HEK293 (cell line): ENCODE results near the gene HSD17B2.

Source experiments
- GFI1B ChIP-seq: fragments of 450-650 bp; formaldehyde crosslinking; IDR thresholded peaks from 2 replicates; pipeline ENCODE4 v1.5.1; 2016; ENCODE audit warnings: missing biosample characterization, missing genetic modification characterization
- HOXC10 ChIP-seq: sonication (generic); formaldehyde crosslinking; IDR thresholded peaks from 2 replicates; pipeline ENCODE4 v1.8.1; 2023; ENCODE audit warnings: mild to moderate bottlenecking, missing genetic modification reagents
- ZNF174 ChIP-seq: fragments of 450-650 bp; formaldehyde crosslinking; IDR thresholded peaks from 2 replicates; pipeline ENCODE4 v1.5.0; 2017; ENCODE audit warnings: missing biosample characterization, mild to moderate bottlenecking, missing genetic modification characterization
- ZNF18 ChIP-seq: fragments of 450-650 bp; formaldehyde crosslinking; IDR thresholded peaks from 2 replicates; pipeline ENCODE4 v1.5.1; 2016; ENCODE audit warnings: missing biosample characterization, missing genetic modification characterization
- ZNF274 ChIP-seq, 2 experiments: fragments of 200-500 bp in 1 of 2; fragments of 450-650 bp in 1 of 2; sonication (Bioruptor generic) in 1 of 2; formaldehyde crosslinking in 1 of 2; IDR thresholded peaks; 2 replicates each; pipeline versions ENCODE4 v1.5.1 to v1.6.1; 2014 to 2016; ENCODE audit warnings: borderline replicate concordance in 1 of 2, inconsistent platforms in 1 of 2, low read length in 1 of 2, missing biosample characterization in 1 of 2, missing genetic modification characterization in 1 of 2
- ZNF366 ChIP-seq: fragments of 450-650 bp; formaldehyde crosslinking; conservative IDR thresholded peaks from 2 replicates; pipeline ENCODE4 v1.5.1; 2016; ENCODE audit warnings: missing biosample characterization, missing genetic modification characterization
- ZNF501 ChIP-seq: fragments of 450-650 bp; formaldehyde crosslinking; IDR thresholded peaks from 2 replicates; pipeline ENCODE4 v1.5.1; 2016; ENCODE audit warnings: missing biosample characterization, missing genetic modification characterization
- ZNF548 ChIP-seq: fragments of 450-650 bp; formaldehyde crosslinking; IDR thresholded peaks from 2 replicates; pipeline ENCODE4 v1.5.1; 2016; ENCODE audit warnings: missing biosample characterization, missing genetic modification characterization
- ZNF677 ChIP-seq: fragments of 450-650 bp; IDR thresholded peaks from 2 replicates; pipeline ENCODE4 v1.5.0; 2018; ENCODE audit warnings: missing biosample characterization, mild to moderate bottlenecking, missing genetic modification characterization, moderate library complexity
- ZNF768 ChIP-seq: fragments of 450-650 bp; formaldehyde crosslinking; IDR thresholded peaks from 2 replicates; pipeline ENCODE4 v1.5.1; 2018; ENCODE audit warnings: missing biosample characterization, mild to moderate bottlenecking, missing genetic modification characterization
- TF ChIP-seq, protein P1 (sequence below): fragments of 450-650 bp; formaldehyde crosslinking; IDR thresholded peaks from 2 replicates; pipeline ENCODE4 v1.5.1; 2016; ENCODE audit warnings: missing biosample characterization, missing genetic modification characterization
- TF ChIP-seq, protein P2 (sequence below): fragments of 450-650 bp; formaldehyde crosslinking; IDR thresholded peaks from 2 replicates; pipeline ENCODE4 v1.5.1; 2016; ENCODE audit warnings: missing biosample characterization, missing genetic modification characterization
- TF ChIP-seq, protein P3 (sequence below): fragments of 450-650 bp; formaldehyde crosslinking; IDR thresholded peaks from 2 replicates; pipeline ENCODE4 v1.5.1; 2016; ENCODE audit warnings: missing biosample characterization, missing genetic modification characterization, low read depth

DNA sequence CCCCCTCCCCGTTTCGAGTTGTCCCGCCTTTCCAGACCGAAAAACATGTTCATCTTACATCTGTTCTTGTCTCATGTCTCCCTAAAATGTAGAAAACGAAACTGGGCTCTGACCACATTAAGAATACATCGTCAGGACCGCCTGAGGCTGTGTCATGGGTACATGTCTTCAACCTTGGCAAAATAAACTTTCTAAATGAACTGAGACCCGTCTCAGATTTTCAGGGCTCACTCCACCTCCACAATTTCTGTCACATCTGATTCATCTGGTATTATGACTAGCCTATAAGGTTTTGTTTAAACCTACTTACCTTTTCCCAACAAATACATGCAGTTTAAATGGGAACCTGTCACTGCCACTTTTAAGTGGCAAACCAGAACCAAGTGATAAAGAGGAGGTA lies 24.4 kb upstream of the HSD17B2 start:
- TF ChIP-seq, protein P1, sequence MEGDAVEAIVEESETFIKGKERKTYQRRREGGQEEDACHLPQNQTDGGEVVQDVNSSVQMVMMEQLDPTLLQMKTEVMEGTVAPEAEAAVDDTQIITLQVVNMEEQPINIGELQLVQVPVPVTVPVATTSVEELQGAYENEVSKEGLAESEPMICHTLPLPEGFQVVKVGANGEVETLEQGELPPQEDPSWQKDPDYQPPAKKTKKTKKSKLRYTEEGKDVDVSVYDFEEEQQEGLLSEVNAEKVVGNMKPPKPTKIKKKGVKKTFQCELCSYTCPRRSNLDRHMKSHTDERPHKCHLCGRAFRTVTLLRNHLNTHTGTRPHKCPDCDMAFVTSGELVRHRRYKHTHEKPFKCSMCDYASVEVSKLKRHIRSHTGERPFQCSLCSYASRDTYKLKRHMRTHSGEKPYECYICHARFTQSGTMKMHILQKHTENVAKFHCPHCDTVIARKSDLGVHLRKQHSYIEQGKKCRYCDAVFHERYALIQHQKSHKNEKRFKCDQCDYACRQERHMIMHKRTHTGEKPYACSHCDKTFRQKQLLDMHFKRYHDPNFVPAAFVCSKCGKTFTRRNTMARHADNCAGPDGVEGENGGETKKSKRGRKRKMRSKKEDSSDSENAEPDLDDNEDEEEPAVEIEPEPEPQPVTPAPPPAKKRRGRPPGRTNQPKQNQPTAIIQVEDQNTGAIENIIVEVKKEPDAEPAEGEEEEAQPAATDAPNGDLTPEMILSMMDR (tag by site-specific recombination), result no peak
- no peak for TF ChIP-seq ZNF274 (IDR thresholded peaks at IDR 0.05; ENCODE audit: low read length)
- TF ChIP-seq ZNF274 (tag by site-specific recombination; IDR thresholded peaks at IDR 0.05; ENCODE audit: borderline replicate concordance), result no peak
- TF ChIP-seq, protein P2, sequence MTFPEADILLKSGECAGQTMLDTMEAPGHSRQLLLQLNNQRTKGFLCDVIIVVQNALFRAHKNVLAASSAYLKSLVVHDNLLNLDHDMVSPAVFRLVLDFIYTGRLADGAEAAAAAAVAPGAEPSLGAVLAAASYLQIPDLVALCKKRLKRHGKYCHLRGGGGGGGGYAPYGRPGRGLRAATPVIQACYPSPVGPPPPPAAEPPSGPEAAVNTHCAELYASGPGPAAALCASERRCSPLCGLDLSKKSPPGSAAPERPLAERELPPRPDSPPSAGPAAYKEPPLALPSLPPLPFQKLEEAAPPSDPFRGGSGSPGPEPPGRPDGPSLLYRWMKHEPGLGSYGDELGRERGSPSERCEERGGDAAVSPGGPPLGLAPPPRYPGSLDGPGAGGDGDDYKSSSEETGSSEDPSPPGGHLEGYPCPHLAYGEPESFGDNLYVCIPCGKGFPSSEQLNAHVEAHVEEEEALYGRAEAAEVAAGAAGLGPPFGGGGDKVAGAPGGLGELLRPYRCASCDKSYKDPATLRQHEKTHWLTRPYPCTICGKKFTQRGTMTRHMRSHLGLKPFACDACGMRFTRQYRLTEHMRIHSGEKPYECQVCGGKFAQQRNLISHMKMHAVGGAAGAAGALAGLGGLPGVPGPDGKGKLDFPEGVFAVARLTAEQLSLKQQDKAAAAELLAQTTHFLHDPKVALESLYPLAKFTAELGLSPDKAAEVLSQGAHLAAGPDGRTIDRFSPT (tag by site-specific recombination), result no peak
- no peak for TF ChIP-seq ZNF18 (tag by site-specific recombination)
- no peak for TF ChIP-seq HOXC10 (CRISPR knock-in tag)
- TF ChIP-seq, protein P3, sequence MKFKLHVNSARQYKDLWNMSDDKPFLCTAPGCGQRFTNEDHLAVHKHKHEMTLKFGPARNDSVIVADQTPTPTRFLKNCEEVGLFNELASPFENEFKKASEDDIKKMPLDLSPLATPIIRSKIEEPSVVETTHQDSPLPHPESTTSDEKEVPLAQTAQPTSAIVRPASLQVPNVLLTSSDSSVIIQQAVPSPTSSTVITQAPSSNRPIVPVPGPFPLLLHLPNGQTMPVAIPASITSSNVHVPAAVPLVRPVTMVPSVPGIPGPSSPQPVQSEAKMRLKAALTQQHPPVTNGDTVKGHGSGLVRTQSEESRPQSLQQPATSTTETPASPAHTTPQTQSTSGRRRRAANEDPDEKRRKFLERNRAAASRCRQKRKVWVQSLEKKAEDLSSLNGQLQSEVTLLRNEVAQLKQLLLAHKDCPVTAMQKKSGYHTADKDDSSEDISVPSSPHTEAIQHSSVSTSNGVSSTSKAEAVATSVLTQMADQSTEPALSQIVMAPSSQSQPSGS (tag by site-specific recombination), result no peak
- no peak for TF ChIP-seq ZNF548
- TF ChIP-seq ZNF677, result no peak
- no peak for TF ChIP-seq ZNF366 (tag by site-specific recombination)
- TF ChIP-seq ZNF174 (tag by site-specific recombination), result no peak
- no peak for TF ChIP-seq ZNF768 (tag by site-specific recombination)
- TF ChIP-seq ZNF501, result no peak
- no peak for TF ChIP-seq GFI1B (tag by site-specific recombination)
